NCI-H1105 treated with DMSO at 0.1 percent for 48 hours (cell line): Measurements from ENCODE around the gene HSPG2.
"Not testable (repeated sequence)": the region's sequence is repeated elsewhere in the genome, so short reads cannot be mapped to it uniquely, and the experiment has no call there.

ENCODE experiments used
- DNase-seq: peaks from one replicate; lab custom pipeline; 2025; lab: John Stamatoyannopoulos, UW

The HSPG2 gene

DNA sequence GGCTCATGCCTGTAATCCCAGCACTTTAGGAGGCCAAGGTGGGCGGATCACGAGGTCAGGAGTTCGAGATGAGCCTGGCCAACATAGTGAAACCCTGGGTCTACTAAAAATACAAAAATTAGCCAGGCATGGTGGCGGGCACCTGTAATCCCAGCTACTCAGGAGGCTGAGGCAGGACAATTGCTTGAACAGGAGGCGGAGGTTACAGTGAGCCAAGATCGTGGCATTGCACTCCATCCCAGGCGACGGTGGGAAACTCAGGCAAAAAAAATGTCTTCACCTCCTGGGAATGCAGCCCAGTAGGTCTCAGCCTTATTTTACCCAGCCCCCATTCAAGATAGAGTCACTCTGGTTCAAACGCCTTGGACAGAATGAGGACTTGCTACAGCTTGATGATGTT lies 151.3 kb downstream of the HSPG2 start:
- DNase-seq: not testable (repeated sequence)

DNA sequence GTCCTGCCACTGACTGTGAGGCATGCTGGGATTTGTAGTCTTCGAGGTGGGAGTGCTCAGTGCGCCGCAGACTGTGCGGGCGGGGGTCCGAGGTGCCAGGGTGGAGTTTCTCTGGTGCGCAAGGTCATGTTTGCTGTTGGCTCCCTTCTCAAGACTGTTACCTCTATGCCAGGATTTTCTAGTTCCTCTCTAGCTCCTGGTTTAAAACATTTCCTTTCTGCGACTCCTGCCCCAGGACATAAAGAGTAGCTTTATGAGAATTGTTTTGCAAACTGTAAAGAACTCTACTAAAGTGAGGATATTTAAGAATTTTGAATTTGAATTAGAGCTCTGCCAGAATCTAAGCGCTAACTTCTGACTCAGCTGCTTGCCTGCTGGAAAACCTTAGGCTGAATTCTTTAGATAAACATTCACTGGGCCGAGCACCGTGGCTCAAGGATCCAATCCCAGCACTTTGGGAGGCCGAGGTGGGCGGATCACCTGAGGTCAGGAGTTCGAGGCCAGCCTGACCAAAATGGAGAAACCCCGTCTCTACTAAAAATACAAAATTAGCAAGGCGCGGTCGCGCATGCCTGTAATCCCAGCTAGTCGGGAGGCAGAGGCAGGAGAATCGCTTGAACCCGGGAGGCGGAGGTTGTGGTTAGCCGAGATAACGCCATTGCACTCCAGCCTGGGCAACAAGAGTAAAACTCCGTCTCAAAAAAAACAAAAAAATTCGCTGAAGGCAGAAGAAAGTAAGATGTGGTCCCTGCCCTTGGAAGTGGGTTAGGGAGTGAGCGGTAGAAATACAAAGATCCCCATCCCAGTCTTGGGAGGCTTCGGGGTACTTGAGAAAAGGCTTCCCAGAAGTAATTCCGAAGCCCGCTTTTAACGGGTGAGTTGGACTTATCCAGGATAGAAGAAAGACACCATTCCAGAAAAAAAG lies 153.2 kb downstream of the HSPG2 start:
- no peak for DNase-seq

DNA sequence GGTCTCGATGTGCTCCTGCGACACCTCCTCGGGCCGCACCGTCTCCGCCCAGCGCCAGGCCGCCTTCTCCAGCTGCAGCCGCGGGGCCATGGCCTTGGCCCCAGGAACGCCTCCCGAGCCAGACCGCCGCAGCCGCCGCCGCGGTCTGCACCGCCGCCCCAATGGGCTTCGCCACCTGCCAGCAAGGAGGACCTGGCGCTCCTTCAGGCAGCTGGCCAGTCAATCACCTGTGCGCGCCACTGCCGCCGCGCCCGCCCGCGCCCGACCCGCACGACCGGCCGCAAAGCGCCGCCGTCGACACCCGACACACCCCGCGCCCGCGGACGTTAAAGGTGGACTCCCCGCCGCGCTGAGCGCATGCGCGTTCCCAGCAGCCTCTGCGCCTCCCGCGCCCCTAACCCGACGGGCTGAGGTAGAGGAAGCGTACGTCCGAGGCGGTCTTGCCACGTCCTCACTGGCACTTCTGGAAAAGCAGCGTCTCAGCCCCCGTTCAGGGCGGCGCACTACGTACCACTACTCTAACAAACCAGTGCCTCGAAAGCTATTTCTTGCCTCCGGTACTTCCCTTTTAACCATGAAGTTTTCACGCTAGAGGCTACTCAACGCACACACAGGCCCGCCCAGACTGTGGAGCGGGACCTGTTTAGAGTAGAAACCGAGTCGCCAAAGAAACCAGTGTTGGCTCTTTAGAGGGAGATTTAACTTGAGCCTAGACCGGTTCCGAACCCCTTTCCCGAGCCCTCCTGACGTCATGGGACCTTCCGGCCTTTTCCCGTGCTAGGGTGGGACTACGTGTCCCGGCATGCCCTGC lies 154.0 kb downstream of the HSPG2 start, which contains the start of gene USP48:
USP48 (minus strand) TSS at position 282 of the 811 bp plus-strand sequence; CDS start at position 90, 192 bp downstream.
- DNase-seq: peak; percentile 96

DNA sequence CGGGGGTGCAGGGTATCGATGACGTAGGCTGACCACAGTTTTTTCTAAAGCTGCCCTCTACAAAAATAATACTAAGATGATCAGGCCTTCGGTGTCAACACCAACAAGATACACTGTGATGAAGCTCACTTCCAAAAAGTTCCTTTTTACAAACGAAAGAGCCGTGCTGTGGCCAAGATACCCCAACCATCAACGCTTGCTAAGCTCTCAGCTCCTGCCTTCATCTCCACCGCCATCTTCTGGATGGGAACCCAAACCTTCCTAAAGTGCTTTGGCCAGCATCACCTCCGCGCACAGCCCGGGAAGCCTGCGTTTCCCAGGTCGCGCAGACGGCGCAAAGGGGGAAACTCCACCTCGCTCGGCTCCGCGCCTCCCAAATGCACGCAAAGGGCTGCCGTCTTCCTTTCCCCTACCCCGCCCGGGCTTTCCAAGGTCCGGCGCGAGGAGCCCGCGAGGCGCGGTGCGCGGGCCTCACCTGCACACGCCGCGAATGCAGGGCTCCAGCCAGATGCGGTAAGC lies 154.7 kb downstream of the HSPG2 start:
- DNase-seq: peak; percentile 64

DNA sequence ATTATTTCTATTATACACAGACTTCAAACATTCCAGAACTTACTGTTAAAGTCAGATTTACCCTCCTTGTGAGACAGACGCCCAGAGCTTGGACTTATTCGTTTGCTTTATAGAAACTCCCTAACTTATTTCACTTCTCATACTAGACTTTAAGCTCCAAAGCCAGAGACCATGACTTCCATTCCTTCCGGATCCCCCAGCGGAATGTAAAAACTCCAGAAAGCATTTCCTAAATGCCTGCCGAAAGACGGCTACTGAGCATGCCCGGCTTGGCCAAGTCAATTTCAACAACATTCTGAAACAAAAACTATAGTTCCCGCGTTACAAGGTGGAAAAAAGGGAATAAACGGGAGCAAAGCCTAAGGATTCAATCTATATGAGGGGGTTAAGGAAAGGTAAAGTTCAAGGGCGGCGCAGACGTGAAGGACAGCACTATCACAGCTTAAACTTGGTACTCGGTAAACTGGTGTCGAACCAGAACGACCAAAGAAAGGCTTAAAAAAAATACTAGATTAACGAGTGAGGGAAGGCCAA lies 155.2 kb downstream of the HSPG2 start:
- no peak for DNase-seq

DNA sequence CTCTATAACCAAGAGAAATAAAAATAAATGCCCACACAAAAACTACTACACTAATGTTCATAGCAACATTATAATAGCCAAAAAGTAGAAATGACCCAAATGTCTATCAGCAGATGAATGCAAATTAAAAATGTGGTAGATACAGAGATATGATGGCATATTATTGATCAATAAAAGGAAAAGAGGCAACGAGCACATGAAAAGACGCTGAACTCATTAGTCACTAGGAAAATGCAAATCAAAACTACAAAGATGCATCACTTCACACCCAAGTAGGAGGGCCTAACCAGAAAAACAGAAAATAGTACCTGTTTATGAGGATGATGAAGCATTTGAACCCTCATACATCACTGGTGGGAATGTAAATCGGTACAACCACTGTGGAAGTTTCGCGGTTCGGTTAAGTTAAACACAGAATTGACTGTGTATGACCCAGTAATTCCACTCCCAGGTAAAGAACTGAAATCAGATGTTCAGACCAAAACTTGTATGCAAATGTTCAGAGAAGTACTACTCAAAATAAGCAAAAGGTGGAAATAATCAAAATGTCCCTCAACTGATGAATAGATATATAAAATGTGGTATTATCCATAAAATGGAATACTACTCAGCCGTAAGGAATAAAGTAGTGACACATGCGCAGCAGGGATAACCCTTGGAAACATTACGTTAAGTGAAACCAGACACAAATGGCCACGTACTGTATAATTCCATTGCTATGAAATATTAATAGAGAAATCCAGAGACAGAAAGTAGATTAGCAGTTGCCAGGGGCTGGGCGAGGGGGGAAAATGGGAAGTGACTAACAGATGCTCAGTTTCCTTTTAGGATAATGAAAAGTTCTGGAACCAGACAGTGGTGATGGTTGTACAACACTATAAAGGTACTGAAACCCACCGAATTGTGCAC lies 157.2 kb downstream of the HSPG2 start:
- no peak for DNase-seq

DNA sequence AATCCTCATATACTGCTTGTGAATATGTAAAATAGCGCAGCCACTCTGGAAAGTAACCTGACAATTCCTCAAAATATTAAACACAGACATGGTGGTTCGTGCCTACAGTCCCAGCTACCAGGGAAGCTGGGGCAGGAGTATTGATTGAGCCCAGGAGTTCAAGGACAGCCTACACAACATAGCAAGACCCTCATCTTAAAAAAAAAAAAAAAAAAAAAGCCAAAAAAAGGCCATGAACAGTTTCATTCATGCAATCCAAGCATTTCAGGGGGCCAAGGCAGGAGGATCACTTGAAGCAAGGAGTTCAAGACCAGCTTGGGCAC lies 158.7 kb downstream of the HSPG2 start:
- DNase-seq: no peak

DNA sequence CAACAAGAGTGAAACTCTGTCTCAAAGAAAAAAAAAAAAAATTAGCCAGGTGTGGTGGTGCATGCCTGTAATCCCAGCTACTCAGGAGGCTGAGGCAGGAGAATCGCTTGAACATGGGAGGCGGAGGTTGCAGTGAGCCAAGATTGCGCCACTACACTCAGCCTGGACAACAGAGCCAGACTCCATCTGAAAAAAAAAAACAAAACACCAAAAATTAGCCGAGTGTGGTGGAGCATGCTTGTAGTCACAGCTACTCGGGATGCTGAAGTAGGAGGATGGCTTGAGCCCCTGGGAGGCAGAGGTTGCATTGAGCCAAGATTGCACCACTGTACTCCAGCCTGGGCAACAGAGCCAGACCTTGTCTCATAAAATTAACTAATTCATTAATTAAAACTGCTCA lies 160.2 kb downstream of the HSPG2 start:
- not testable (repeated sequence) for DNase-seq

DNA sequence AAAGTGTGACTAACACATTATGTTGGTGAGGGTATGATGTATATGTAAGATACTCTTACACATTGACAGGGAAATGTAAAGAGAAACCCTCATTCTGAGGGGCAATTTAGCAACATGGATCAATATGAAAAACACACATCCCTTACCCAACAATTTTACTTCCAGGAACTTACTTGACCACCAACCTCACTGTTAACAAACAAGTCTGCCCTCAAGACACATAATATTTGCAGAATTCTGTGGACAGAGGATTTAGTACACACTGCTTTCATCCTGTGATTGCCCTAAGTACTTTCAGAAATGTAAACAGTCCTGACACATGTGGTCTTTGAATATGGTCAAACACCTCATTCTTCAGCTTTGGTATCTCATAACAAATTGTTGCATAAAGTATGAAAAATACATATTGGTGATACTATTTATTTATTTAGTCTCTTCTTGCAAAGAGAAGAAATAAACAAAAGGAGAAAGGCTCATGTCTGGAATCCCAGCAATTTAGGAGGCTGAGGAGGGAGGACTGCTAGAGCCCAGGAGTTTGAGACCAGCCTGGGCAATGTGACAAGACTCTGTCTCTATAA lies 161.0 kb downstream of the HSPG2 start:
- no peak for DNase-seq

DNA sequence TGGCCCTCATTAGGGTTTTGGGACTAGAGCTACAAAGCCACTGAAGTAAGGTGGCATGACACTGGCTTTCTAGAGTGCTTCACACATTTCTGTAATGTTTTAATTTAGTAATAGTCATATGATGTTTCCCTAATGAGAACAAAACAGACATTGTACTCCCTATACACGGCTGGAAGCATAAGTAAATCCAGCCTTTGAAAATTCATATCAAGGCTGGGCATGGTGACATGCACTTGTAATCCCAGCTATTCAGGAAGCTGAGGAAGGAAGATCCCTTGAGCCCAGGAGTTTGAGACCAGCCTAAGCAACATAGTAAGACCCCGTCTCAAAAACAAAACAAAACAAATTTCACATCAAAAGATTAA lies 161.6 kb downstream of the HSPG2 start:
- no peak for DNase-seq

DNA sequence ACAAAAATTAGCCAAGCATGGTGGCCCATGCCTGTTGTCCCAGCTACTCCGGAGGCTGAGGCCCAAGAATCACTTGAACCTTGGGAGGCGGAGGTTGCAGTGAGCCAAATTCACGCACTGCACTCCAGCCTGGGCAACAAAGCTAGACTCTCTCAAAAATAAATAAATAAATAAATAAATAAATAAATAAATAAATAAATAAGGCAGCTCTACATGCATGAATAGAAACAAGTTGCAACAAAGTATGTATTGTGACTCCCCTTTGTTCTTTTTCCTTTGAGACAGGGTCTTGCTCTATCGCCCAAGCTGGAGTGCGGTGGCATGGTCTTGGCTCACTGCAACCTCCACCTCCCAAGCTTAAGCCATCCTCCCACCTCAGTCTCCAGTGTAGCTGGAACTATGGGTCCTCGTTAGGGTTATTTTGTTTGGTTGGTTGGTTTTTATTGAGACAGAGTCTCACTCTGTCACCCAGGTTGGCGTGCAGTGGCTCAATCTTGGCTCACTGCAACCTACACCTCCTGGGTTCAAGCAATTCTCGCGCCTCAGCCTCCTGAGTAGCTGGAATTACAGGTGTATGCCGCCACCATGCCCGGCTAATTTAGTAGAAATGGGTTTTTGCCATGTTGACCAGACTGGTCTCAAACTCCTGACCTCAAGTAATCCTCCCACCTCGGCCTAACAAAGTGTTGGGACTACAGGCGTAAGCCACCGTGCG lies 162.1 kb downstream of the HSPG2 start:
- no peak for DNase-seq

DNA sequence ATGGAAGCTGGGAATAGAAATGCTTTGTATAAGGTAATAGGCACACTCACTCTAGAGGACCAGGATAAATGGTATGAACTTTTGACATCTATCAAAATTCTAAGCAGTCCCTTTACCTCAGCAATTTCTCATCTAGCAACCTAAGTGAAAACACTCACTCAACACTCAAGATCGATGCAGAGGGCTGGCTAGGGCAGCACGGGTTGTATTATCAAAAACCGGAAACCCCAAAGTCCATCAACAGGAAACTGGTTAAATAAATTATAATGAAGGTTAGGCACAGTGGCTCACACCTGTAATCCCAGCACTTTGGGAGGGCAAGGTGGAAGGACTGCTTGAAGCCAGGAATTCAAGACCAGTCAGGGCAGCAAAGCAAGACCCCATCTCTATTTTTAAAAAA lies 163.5 kb downstream of the HSPG2 start:
- DNase-seq: no peak
